DOHH2 (cell line): ENCODE measurements around the gene SYNRG.

Experiments used
- EZH2phosphoT487 ChIP-seq: fragments of 200-600 bp; sonication (generic); IDR thresholded peaks from 2 replicates; pipeline ENCODE4 v1.6.1; 2017; ENCODE audit warnings: borderline replicate concordance, mild to moderate bottlenecking, antibody characterized with exemption, low read length, moderate library complexity, mixed read lengths
- TF ChIP-seq, protein P1 (sequence below): fragments of 200-600 bp; sonication (generic); IDR thresholded peaks from one replicate; pipeline ENCODE4 v1.5.1; 2014; ENCODE audit warnings: antibody characterized with exemption, mild to moderate bottlenecking, low read depth, low read length; ENCODE audit not compliant: poor library complexity, severe bottlenecking

- TF ChIP-seq EZH2phosphoT487: no peak
- TF ChIP-seq, protein P1, sequence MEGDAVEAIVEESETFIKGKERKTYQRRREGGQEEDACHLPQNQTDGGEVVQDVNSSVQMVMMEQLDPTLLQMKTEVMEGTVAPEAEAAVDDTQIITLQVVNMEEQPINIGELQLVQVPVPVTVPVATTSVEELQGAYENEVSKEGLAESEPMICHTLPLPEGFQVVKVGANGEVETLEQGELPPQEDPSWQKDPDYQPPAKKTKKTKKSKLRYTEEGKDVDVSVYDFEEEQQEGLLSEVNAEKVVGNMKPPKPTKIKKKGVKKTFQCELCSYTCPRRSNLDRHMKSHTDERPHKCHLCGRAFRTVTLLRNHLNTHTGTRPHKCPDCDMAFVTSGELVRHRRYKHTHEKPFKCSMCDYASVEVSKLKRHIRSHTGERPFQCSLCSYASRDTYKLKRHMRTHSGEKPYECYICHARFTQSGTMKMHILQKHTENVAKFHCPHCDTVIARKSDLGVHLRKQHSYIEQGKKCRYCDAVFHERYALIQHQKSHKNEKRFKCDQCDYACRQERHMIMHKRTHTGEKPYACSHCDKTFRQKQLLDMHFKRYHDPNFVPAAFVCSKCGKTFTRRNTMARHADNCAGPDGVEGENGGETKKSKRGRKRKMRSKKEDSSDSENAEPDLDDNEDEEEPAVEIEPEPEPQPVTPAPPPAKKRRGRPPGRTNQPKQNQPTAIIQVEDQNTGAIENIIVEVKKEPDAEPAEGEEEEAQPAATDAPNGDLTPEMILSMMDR: no peak
Measured at GRCh38 chr17:37492167-37492566, 117.1 kb downstream of the SYNRG start.
